ENCODE data around the gene SH3BGRL2. TPM values are rescaled to one million over a fixed set of nuclear protein-coding genes. Genes with fewer than 3 reads are reported as not detected.

Gene SH3BGRL2
- total RNA-seq, 1 donor from 2014 or later = 47.0 TPM

GRCh38 chr6:79632580-79632979 is 1.5 kb downstream of the SH3BGRL2 start:
- Mint-ChIP-seq H3K36me3 (no peaks in the 10 kb centered on the region), H3K27ac (no peak overlapping the region), H3K27me3 (ENCODE audit: insufficient read depth, low read depth) (no peaks in the 10 kb centered on the region), H3K4me1 (peaks cover 23% of the 10 kb centered on the region), H3K4me3 (peak overlapping the region; percentile 90), H3K9me3 (no peaks in the 10 kb centered on the region)
- Histone ChIP-seq H3K4me3 (peak overlapping the region; percentile 81), H3K9ac (no peak overlapping the region), H3F3A (ENCODE audit: low read depth) (no peaks in the 10 kb centered on the region), H3K4me1 (peaks cover 22% of the 10 kb centered on the region), H3K36me3 (no peaks in the 10 kb centered on the region), H3K9me3 (ENCODE audit: low read depth) (no peaks in the 10 kb centered on the region), H2AFZ (replicated peaks) (no peak overlapping the region), H3K79me2 (ENCODE audit: low read depth) (peaks cover 14% of the 10 kb centered on the region), H4K20me1 (ENCODE audit: low read depth) (peaks cover 5% of the 10 kb centered on the region), H3K27ac (no peak overlapping the region), H3K4me2 (peak overlapping the region; percentile 82), H3K27me3 (peaks cover 26% of the 10 kb centered on the region)
- no peak for DNase-seq (ENCODE audit: low spot score)
- TF ChIP-seq EZH2 (IDR thresholded peaks at IDR 0.05) (no peak), CTCF (IDR thresholded peaks at IDR 0.05) (no peak), EZH2phosphoT487 (IDR thresholded peaks at IDR 0.05) (no peak)

DNA sequence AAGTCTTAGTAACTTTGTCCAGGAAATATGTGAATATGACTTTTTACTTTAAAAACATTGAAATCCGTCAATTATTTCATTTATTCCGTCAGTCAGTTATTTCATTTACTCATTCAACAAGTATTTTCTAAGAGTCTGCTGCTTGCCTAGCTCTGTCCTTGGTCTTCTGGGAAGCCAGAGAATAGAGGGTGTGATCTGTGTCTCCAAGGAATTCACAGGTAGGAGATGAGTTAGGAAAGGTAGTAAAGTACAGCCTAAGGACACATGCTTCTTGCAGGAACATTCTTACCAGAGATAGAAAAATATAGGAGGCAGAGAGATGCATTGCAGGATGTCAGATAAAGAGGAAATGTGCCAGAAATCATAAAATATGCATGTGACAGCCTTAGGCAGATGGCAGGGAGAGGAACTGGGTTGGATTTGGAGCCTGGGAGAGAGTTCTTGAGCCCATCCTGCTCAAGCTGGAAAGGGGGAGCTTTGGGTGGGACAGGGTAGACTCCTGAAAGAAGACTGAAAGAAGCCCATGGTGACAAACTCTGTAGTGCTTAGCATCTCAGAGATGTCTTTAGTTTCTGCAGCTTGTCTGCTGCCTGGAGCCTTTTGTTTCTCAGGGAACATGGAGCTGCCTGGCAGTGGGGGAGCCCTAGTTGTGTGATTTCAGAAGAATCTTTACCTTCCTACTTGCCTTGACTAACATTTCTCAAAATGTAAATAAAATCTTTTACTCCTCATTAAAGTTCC is 3.5 kb downstream of the SH3BGRL2 start:
- TF ChIP-seq EZH2phosphoT487 (IDR thresholded peaks at IDR 0.05) = no peak
- TF ChIP-seq CTCF (IDR thresholded peaks at IDR 0.05) = no peak
- no peak for TF ChIP-seq EZH2 (IDR thresholded peaks at IDR 0.05)
- Histone ChIP-seq H3F3A (ENCODE audit: low read depth) (no peaks in the 10 kb centered on the region), H3K9me3 (ENCODE audit: low read depth) (no peaks in the 10 kb centered on the region), H2AFZ (replicated peaks) (no peak overlapping the region), H3K9ac (no peak overlapping the region), H3K4me1 (peaks cover 26% of the 10 kb centered on the region), H3K4me3 (no peak overlapping the region), H3K27ac (no peak overlapping the region), H3K27me3 (peaks cover 19% of the 10 kb centered on the region), H3K79me2 (ENCODE audit: low read depth) (peaks cover 14% of the 10 kb centered on the region), H3K36me3 (no peaks in the 10 kb centered on the region), H4K20me1 (ENCODE audit: low read depth) (peaks cover 6% of the 10 kb centered on the region), H3K4me2 (peak overlapping the region; percentile 0)
- Mint-ChIP-seq H3K4me1 (peaks cover 23% of the 10 kb centered on the region), H3K27me3 (ENCODE audit: insufficient read depth, low read depth) (no peaks in the 10 kb centered on the region), H3K36me3 (no peaks in the 10 kb centered on the region), H3K4me3 (no peak overlapping the region), H3K9me3 (no peaks in the 10 kb centered on the region), H3K27ac (no peak overlapping the region)
- peak; percentile 17 for DNase-seq (ENCODE audit: low spot score)

DNA sequence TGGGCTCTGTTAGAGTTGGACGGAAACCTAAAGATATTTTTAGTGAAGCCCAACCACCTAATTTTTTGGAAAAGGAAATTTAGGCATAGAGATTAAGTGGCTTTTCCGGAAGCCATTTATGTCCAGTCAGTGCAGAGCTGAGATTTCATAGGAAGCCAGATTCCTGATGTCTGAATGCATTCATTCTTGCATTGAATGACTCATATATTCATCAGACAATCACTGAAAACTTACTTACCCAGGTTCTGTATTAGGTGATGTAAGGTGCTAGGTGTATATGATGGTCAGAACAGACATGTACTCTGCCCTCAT is 4.1 kb downstream of the SH3BGRL2 start:
- TF ChIP-seq CTCF (IDR thresholded peaks at IDR 0.05) (no peak), EZH2 (IDR thresholded peaks at IDR 0.05) (no peak), EZH2phosphoT487 (IDR thresholded peaks at IDR 0.05) (no peak)

More for the DNA sequence above, 4.1 kb downstream of the SH3BGRL2 start:
- Histone ChIP-seq H3K4me3 (no peak overlapping the region), H4K20me1 (ENCODE audit: low read depth) (peaks cover 11% of the 10 kb centered on the region), H3F3A (ENCODE audit: low read depth) (no peaks in the 10 kb centered on the region), H3K36me3 (no peaks in the 10 kb centered on the region), H3K79me2 (ENCODE audit: low read depth) (peaks cover 14% of the 10 kb centered on the region), H2AFZ (replicated peaks) (no peak overlapping the region), H3K27me3 (peaks cover 14% of the 10 kb centered on the region), H3K4me2 (no peak overlapping the region), H3K9me3 (ENCODE audit: low read depth) (no peaks in the 10 kb centered on the region), H3K4me1 (peaks cover 31% of the 10 kb centered on the region), H3K9ac (no peak overlapping the region), H3K27ac (no peak overlapping the region)
- H3K36me3 Mint-ChIP-seq = no peaks in the 10 kb centered on the region
- no peaks in the 10 kb centered on the region for H3K27me3 Mint-ChIP-seq (ENCODE audit: insufficient read depth, low read depth)
- H3K4me3 Mint-ChIP-seq = no peak overlapping the region
- peaks cover 28% of the 10 kb centered on the region for H3K4me1 Mint-ChIP-seq
- DNase-seq (ENCODE audit: low spot score) = no peak
- H3K9me3 Mint-ChIP-seq = no peaks in the 10 kb centered on the region
- H3K27ac Mint-ChIP-seq = no peak overlapping the region
